BJ (cell line): ENCODE data around the gene TNS3. TPM values are rescaled to one million over a fixed set of nuclear protein-coding genes. Genes with fewer than 3 reads are reported as not detected.

Experiments
- CTCF ChIA-PET: fragments of 350-600 bp; formaldehyde crosslinking; extraction: SDS; loops from one replicate; lab custom pipeline; 2021; ENCODE audit warnings: antibody characterized with exemption, inconsistent platforms; lab: Yijun Ruan, JAX
- POLR2A ChIA-PET: fragments of 300-600 bp; sonication (Branson Sonifier 250); formaldehyde crosslinking; extraction: SDS; loops from one replicate; lab custom pipeline; 2021; ENCODE audit warnings: antibody characterized with exemption; lab: Charles Lee
- DNase-seq: peaks from one replicate; pipeline ENCODE4 v3.0.0-alpha.2; 2011; ENCODE audit warnings: low read depth
- H3K27me3 ChIP-seq: 2 replicates; pipeline ENCODE4 v1.6.0; 2011; ENCODE audit warnings: low read length; ENCODE audit not compliant: control insufficient read depth, insufficient read depth
- H3K36me3 ChIP-seq: 2 replicates; pipeline ENCODE4 v1.5.1; 2011; ENCODE audit warnings: low read length; ENCODE audit not compliant: control insufficient read depth, insufficient read depth
- H3K4me3 ChIP-seq: 2 replicates; pipeline ENCODE4 v1.5.1; 2011; ENCODE audit warnings: low read depth, mild to moderate bottlenecking, control low read depth, low read length
- polyA plus RNA-seq: library from polyadenylated mRNA; depleted of rRNA; stranded (reverse); fragments of >200 nt; gene quantifications from 2 replicates; pipeline ENCODE4 v1.2.3, GENCODE V29; 2011
- TF ChIP-seq, protein P1 (sequence below): IDR thresholded peaks from 2 replicates; pipeline ENCODE4 v1.5.1; 2011; ENCODE audit warnings: low read depth, mild to moderate bottlenecking, control low read depth, inconsistent platforms, low read length, moderate library complexity; ENCODE audit not compliant: insufficient read depth

Gene TNS3
- polyA plus RNA-seq, 1 experiment: 126 TPM

DNA sequence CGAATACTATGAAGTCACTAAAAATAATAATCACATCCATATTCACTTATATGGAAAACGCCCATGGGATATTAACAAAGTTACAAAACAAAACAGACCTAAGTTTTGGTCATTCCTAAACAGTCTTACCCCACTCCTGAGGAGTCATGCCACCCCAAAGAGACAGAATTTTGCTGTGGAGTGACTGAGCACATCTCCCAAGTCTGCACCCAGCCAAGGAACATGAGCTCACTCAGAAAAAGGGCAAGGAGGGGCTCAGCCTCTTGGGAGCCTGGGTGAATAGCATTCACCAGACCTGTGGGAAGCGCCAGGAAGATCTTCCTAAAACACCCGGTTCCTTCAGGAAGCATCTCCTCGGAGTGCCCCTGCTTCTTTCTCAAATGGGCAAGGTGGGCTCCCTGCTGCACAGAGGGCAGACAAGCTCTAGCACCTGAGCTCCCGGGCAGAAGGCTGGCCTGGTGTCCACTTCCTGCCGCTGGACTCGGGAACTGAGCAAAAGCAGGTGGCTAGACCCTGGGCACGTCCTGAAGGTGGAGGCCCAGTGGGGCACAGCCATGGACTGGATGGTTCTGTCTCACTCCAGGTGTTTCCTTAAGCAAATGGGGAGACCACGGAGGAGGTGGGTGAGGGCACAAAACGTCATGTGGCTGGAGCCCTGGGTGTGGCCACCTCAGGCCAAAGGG, 31.0 kb downstream of the TNS3 start:
- POLR2A ChIA-PET: interaction anchor here (1.0 kb wide), 1 partner anchor 13 kb away, joined by 4 read pairs; no protein-coding TSS in a partner anchor

DNA sequence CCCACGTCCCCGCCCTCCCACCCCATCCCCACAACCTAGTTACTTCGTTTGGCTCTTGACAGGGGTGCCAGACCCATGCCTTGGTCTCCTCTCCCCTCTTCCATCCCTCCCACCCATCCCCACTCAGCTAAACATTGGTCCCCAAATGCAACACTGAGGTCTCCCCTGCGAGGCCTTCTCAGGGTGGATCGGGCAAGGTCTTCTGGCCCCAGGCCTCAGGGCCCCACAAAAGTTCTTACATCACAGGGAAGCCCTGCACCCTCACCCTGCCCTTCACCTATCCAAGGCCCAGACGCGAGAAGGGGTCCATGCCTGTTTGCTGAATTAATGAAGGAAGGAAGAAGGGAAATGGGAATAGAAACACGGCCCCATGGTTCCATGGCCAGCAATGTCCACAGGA, 32.0 kb downstream of the TNS3 start:
- no peaks in the 10 kb centered on the region for H3K27me3 ChIP-seq
- no peak for DNase-seq
- POLR2A ChIA-PET: no interaction called here
- CTCF ChIA-PET: no interaction called here
- H3K36me3 ChIP-seq: peaks cover 21% of the 10 kb centered on the region
- H3K4me3 ChIP-seq: no peak overlapping the region
- TF ChIP-seq, protein P1, sequence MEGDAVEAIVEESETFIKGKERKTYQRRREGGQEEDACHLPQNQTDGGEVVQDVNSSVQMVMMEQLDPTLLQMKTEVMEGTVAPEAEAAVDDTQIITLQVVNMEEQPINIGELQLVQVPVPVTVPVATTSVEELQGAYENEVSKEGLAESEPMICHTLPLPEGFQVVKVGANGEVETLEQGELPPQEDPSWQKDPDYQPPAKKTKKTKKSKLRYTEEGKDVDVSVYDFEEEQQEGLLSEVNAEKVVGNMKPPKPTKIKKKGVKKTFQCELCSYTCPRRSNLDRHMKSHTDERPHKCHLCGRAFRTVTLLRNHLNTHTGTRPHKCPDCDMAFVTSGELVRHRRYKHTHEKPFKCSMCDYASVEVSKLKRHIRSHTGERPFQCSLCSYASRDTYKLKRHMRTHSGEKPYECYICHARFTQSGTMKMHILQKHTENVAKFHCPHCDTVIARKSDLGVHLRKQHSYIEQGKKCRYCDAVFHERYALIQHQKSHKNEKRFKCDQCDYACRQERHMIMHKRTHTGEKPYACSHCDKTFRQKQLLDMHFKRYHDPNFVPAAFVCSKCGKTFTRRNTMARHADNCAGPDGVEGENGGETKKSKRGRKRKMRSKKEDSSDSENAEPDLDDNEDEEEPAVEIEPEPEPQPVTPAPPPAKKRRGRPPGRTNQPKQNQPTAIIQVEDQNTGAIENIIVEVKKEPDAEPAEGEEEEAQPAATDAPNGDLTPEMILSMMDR: no peak

More for the DNA sequence above, 31.0 kb downstream of the TNS3 start:
- TF ChIP-seq, protein P1: no peak
- no peak for DNase-seq
- peaks cover 17% of the 10 kb centered on the region for H3K36me3 ChIP-seq
- CTCF ChIA-PET: no interaction called here
- no peaks in the 10 kb centered on the region for H3K27me3 ChIP-seq
- H3K4me3 ChIP-seq: no peak overlapping the region

DNA sequence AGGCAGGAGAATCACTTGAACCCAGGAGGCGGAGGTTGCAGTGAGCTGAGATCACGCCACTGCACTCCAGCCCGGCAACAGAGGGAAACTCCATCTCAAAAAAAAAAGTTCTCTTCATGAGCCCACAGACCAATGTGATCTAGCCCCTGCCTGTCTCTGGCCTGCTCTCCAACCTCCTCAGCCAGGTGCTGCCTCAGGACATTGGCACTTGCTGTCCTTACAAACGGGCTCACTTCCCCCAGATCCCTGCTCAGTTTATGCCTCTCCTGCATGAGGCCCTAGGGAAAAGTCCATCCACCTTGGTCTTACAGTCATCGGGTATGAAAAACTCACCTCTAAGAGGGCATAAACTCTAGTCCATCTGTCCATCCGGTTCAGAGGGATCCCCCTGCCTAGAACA, 32.5 kb downstream of the TNS3 start:
- ChIA-PET POLR2A (no interaction called here), CTCF (no interaction called here)
- DNase-seq: no peak
- peaks cover 22% of the 10 kb centered on the region for H3K36me3 ChIP-seq
- no peak overlapping the region for H3K4me3 ChIP-seq
- no peaks in the 10 kb centered on the region for H3K27me3 ChIP-seq
- TF ChIP-seq, protein P1: no peak

DNA sequence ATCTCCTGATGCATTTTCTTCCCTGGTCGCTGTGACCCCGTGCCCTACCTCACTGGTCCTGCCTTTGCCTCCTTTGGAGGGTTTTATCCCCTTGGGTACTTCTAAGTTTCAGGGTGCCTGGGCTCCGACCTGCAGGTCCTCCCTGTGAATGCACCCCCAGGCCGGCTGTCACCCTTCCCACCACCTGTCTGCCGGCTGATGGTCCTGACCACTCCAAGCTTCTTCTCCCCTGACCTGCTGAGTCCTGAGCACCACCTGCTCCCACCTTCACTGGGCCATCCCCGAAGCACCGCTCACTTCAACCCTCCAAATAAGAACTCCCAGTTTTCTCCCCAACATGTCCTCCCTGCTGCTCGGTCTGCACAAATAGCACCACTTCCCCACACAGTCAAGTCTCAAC, 33.4 kb downstream of the TNS3 start:
- CTCF ChIA-PET: no interaction called here
- POLR2A ChIA-PET: no interaction called here
- TF ChIP-seq, protein P1: no peak
- Histone ChIP-seq H3K36me3 (peaks cover 24% of the 10 kb centered on the region), H3K4me3 (no peak overlapping the region), H3K27me3 (no peaks in the 10 kb centered on the region)
- no peak for DNase-seq

DNA sequence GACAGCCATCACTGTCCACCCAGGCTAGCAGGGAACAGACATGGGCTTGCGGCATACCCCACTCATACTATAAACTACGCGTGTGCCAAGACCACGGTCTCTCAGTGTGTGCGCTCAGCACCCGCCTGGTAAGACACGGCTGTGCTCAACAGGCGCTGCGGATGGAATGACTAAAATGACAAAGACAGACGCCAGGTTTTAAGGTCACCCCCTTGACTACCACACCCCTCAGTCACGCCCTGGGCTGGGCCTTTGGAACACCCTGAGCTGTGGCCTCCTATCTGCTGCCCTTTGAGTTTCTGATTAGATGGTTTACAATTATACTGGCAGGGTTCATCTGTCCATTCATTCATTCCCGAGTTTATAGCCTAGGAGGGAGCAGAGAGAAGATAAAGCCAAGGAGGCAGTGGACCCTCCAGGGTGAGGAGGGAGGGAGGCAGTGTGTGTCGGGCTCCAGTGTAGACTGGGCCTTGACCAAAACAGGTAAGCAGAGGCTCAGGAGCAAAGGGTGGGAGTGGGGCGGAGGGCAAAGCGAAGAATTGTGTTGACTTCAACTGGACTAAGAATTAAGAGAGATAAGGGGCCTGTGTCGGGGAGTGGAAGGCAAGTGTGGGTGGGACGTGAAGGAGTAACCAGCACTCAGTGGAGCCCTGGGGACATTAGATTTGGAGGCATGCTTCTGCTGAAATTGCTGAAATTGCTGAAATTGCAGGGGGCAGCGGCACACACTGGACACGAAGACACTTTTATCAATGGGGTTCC, 35.0 kb downstream of the TNS3 start:
- H3K36me3 ChIP-seq: peaks cover 26% of the 10 kb centered on the region
- TF ChIP-seq, protein P1: no peak
- H3K4me3 ChIP-seq: no peak overlapping the region
- POLR2A ChIA-PET: interaction anchor here (0.6 kb wide), 1 partner anchor 23 kb away, joined by 5 read pairs; no protein-coding TSS in a partner anchor
- CTCF ChIA-PET: no interaction called here
- DNase-seq: no peak
- no peaks in the 10 kb centered on the region for H3K27me3 ChIP-seq
